Brain microvascular endothelial cell (primary cell): ENCODE measurements around the gene DSP.

Experiments
- DNase-seq: peaks from one replicate; pipeline ENCODE4 v3.0.0-alpha.2; 2020
- H3K27ac ChIP-seq: fragments of 250-450 bp; sonication (Bioruptor Pico); 2 replicates; pipeline ENCODE4 v1.5.1; 2020; ENCODE audit warnings: mild to moderate bottlenecking, moderate library complexity
- H3K27me3 ChIP-seq: fragments of 250-450 bp; sonication (Bioruptor Pico); replicated peaks from 2 replicates; pipeline ENCODE4 v1.5.1; 2020; ENCODE audit warnings: mild to moderate bottlenecking
- H3K36me3 ChIP-seq: fragments of 250-450 bp; sonication (Bioruptor Pico); replicated peaks from 2 replicates; pipeline ENCODE4 v1.5.1; 2020; ENCODE audit warnings: mild to moderate bottlenecking
- H3K4me3 ChIP-seq: 2 replicates; pipeline ENCODE4 v1.5.1; 2011; ENCODE audit warnings: low read depth, mild to moderate bottlenecking, control low read depth, low read length, moderate library complexity
- CTCF ChIP-seq: IDR thresholded peaks from 2 replicates; pipeline ENCODE4 v1.5.1; 2011; ENCODE audit warnings: low read depth, mild to moderate bottlenecking, moderate library complexity, low read length, control low read depth, inconsistent platforms; ENCODE audit errors: missing control alignments
- in situ Hi-C: cut with HindIII; loops from 2 replicates; pipeline ENCODE4 v1.10.0; 2017; ENCODE audit warnings: low sequenced_read_pairs, low pct_ligation_motif_present

The DSP gene

GRCh38 chr6:7578516-7578915 is 37.0 kb downstream of the DSP start:
- Histone ChIP-seq H3K27ac (no peak overlapping the region), H3K4me3 (no peak overlapping the region), H3K27me3 (no peaks in the 10 kb centered on the region), H3K36me3 (peaks cover 72% of the 10 kb centered on the region)
- TF ChIP-seq CTCF = no peak
- in situ Hi-C loops = loop anchor here (25.0 kb wide), 1 partner anchor 166 kb away; no protein-coding TSS in a partner anchor
- no peak for DNase-seq

GRCh38 chr6:7578931-7579330 is 37.5 kb downstream of the DSP start:
- H3K4me3 ChIP-seq = no peak overlapping the region
- no peak overlapping the region for H3K27ac ChIP-seq
- TF ChIP-seq CTCF = no peak
- no peaks in the 10 kb centered on the region for H3K27me3 ChIP-seq
- in situ Hi-C loops = loop anchor here (25.0 kb wide), 1 partner anchor 167 kb away; no protein-coding TSS in a partner anchor
- H3K36me3 ChIP-seq = peaks cover 76% of the 10 kb centered on the region
- no peak for DNase-seq

DNA sequence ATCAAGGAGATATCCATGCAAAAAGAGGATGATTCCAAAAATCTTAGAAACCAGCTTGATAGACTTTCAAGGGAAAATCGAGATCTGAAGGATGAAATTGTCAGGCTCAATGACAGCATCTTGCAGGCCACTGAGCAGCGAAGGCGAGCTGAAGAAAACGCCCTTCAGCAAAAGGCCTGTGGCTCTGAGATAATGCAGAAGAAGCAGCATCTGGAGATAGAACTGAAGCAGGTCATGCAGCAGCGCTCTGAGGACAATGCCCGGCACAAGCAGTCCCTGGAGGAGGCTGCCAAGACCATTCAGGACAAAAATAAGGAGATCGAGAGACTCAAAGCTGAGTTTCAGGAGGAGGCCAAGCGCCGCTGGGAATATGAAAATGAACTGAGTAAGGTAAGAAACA is 38.4 kb downstream of the DSP start:
- H3K27me3 ChIP-seq = no peaks in the 10 kb centered on the region
- no peak for DNase-seq
- no peak overlapping the region for H3K4me3 ChIP-seq
- H3K36me3 ChIP-seq = peaks cover 76% of the 10 kb centered on the region
- H3K27ac ChIP-seq = no peak overlapping the region
- in situ Hi-C loops = loop anchor here (25.0 kb wide), 1 partner anchor 168 kb away; no protein-coding TSS in a partner anchor
- TF ChIP-seq CTCF = no peak

DNA sequence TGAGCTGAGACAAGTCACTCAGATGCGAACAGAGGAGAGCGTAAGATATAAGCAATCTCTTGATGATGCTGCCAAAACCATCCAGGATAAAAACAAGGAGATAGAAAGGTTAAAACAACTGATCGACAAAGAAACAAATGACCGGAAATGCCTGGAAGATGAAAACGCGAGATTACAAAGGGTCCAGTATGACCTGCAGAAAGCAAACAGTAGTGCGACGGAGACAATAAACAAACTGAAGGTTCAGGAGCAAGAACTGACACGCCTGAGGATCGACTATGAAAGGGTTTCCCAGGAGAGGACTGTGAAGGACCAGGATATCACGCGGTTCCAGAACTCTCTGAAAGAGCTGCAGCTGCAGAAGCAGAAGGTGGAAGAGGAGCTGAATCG is 39.1 kb downstream of the DSP start:
- H3K27ac ChIP-seq = no peak overlapping the region
- peaks cover 73% of the 10 kb centered on the region for H3K36me3 ChIP-seq
- no peaks in the 10 kb centered on the region for H3K27me3 ChIP-seq
- no peak for DNase-seq
- no peak for TF ChIP-seq CTCF
- H3K4me3 ChIP-seq = no peak overlapping the region
- in situ Hi-C loops = loop anchor here (25.0 kb wide), 1 partner anchor 168 kb away; no protein-coding TSS in a partner anchor

GRCh38 chr6:7580927-7581618 is 39.6 kb downstream of the DSP start:
- in situ Hi-C loops = loop anchor here (25.0 kb wide), 1 partner anchor 169 kb away; no protein-coding TSS in a partner anchor
- DNase-seq = no peak
- H3K27ac ChIP-seq = no peak overlapping the region
- no peak for TF ChIP-seq CTCF
- H3K36me3 ChIP-seq = peaks cover 67% of the 10 kb centered on the region
- no peaks in the 10 kb centered on the region for H3K27me3 ChIP-seq
- H3K4me3 ChIP-seq = no peak overlapping the region
